Tibial artery (tissue), 4 donors: ENCODE measurements around the gene MTHFD2L.

Experiments used
- DNase-seq, 2 donors: peaks; one replicate each; pipeline ENCODE4 v3.0.0-alpha.2; 2019
- H3K27ac ChIP-seq, 2 donors: fragments of 200-600 bp; sonication (generic) in 1 of 2; 1 replicate in 1 of 2; 2 replicates in 1 of 2; pipeline ENCODE4 v1.5.1; 2018 to 2019; ENCODE audit warnings: mild to moderate bottlenecking in 1 of 2
- H3K27me3 ChIP-seq, 2 donors: fragments of 200-600 bp; sonication (generic) in 1 of 2; one replicate each; pipeline versions ENCODE4 v1.5.1 to v1.6.0; 2016 to 2019
- H3K36me3 ChIP-seq, 3 donors: fragments of 200-600 bp; sonication (generic) in 2 of 3; one replicate each; pipeline ENCODE4 v1.5.1; 2016 to 2019; ENCODE audit warnings: mild to moderate bottlenecking in 2 of 3
- H3K4me1 ChIP-seq, 4 donors: fragments of 200-600 bp; sonication (generic) in 2 of 4; 1 replicate in 3 of 4; 2 replicates in 1 of 4; pipeline ENCODE4 v1.5.1; 2016 to 2019
- H3K4me3 ChIP-seq, 2 donors: fragments of 200-600 bp; sonication (generic) in 1 of 2; 1 replicate in 1 of 2; 2 replicates in 1 of 2; pipeline ENCODE4 v1.5.1; 2018 to 2019; ENCODE audit warnings: mild to moderate bottlenecking in 2 of 2
- H3K9me3 ChIP-seq, 3 donors: fragments of 200-600 bp; sonication (generic) in 1 of 3; one replicate each; pipeline ENCODE4 v1.5.1; 2016 to 2019
- CTCF ChIP-seq, 2 experiments: fragments of 200-600 bp in 1 of 2; fragments of 450-650 bp in 1 of 2; IDR thresholded peaks; one replicate each; pipeline ENCODE4 v1.5.1; 2017 to 2019; ENCODE audit warnings: antibody characterized with exemption in 2 of 2, mild to moderate bottlenecking in 1 of 2, moderate library complexity in 1 of 2
- intact Hi-C: fragments of 100-400 bp; cut with DNase I; formaldehyde crosslinking; loops from one replicate; pipeline ENCODE4 v1.15.0; 2023; ENCODE audit warnings: low total_unique reads

The MTHFD2L gene

DNA sequence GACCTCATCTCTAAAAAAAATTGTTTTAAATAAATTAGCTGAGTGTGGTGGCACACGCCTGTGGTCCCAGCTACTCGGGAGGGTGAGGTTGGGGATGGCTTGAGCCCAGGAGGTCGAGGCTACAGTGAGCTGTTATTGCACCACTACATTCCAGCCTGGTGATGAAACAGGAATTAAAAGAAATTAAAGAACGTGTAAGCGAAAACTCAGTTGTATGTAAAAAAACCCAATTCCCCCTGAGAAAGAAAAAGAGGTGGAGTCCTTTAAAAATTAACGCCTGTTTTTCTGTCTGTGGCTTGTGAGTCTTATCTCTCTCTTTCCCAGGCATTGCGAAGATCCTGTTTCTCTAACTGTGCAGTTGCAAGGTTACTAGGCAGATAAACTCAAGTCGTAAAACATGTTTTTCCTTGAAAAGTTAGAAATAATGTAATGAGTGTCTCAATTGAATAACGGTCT, 172.4 kb downstream of the MTHFD2L start:
- Histone ChIP-seq H3K27me3 (no peaks in the 10 kb centered on the region), H3K4me3 (no peak overlapping the region), H3K27ac (no peak overlapping the region), H3K4me1 (no peaks in the 10 kb centered on the region), H3K9me3 (no peaks in the 10 kb centered on the region), H3K36me3 (no peaks in the 10 kb centered on the region)
- no peak for TF ChIP-seq CTCF (IDR thresholded peaks at IDR 0.05)
- intact Hi-C loops, result no loop called here
- no peak for DNase-seq

DNA sequence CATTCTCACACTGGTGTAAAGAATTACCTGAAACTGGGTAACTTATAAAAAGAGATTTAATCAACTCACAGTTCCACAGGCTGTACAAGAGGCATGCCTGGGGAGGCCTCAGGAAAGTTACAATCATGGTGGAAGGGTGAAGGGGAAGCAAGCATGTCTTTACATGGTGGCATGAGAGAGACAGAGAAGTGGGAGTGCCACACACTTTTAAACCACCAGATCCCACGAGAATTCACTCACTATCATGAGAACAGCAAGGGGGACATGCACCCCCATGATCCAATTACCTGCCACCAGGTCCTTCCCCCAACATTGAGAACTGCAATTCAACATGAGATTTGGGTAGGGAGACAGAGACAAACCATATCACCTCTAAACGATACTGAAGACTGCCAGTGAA, 173.3 kb downstream of the MTHFD2L start:
- Histone ChIP-seq H3K27me3 (no peaks in the 10 kb centered on the region), H3K4me3 (no peak overlapping the region), H3K36me3 (no peaks in the 10 kb centered on the region), H3K4me1 (no peaks in the 10 kb centered on the region), H3K9me3 (no peaks in the 10 kb centered on the region), H3K27ac (no peak overlapping the region)
- DNase-seq, result no peak
- intact Hi-C loops, result no loop called here
- no peak for TF ChIP-seq CTCF (IDR thresholded peaks at IDR 0.05)

GRCh38 chr4:74331944-74332343, 174.0 kb downstream of the MTHFD2L start:
- Histone ChIP-seq H3K36me3 (no peaks in the 10 kb centered on the region), H3K9me3 (no peaks in the 10 kb centered on the region), H3K4me1 (no peaks in the 10 kb centered on the region), H3K27me3 (no peaks in the 10 kb centered on the region), H3K4me3 (no peak overlapping the region), H3K27ac (no peak overlapping the region)
- no peak for TF ChIP-seq CTCF (IDR thresholded peaks at IDR 0.05)
- intact Hi-C loops, result no loop called here
- DNase-seq, result no peak

GRCh38 chr4:74334636-74335035, 176.7 kb downstream of the MTHFD2L start:
- no peak for DNase-seq
- Histone ChIP-seq H3K36me3 (no peaks in the 10 kb centered on the region), H3K4me3 (no peak overlapping the region), H3K9me3 (no peaks in the 10 kb centered on the region), H3K4me1 (no peaks in the 10 kb centered on the region), H3K27ac (no peak overlapping the region), H3K27me3 (no peaks in the 10 kb centered on the region)
- no peak for TF ChIP-seq CTCF (IDR thresholded peaks at IDR 0.05)
- intact Hi-C loops, result no loop called here

DNA sequence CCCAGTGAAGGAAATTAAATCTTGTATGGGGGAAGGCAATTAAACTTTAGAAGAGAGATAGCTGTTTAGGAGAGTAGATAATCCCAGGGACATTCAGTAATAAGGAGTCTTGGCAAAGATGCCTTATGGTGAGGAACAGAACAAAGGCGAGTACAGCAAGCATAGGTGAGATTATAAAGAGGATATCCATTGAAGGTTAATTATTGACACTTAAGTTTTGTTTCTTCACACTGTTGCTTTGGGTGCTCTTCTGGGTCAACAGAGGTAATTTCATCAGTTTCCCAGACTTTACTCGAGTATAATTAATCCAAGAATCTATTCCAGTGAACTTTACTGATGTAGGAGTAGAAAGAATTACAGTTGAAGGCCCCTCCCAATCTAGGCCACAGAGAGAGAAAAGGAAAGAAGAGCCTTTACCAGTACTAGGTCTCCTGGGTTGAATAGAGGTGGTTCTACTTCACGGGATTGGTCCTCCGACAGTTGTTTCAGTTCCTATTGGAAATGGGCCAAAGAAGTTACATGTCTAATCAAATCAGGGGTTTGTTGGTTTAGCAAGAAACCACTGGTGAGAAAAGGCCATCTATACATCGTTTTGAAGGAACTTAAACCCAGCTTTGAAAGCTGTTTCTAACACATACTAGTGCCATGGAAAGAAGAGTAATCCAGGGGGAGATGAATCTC, 177.6 kb downstream of the MTHFD2L start:
- no peaks in the 10 kb centered on the region for H3K27me3 ChIP-seq
- H3K36me3 ChIP-seq, result no peaks in the 10 kb centered on the region
- no peak overlapping the region for H3K4me3 ChIP-seq
- no peaks in the 10 kb centered on the region for H3K4me1 ChIP-seq
- no peak overlapping the region for H3K27ac ChIP-seq
- TF ChIP-seq CTCF (IDR thresholded peaks at IDR 0.05), result no peak
- no peak for DNase-seq
- no peaks in the 10 kb centered on the region for H3K9me3 ChIP-seq
- intact Hi-C loops, result no loop called here
